ENCODE data around the gene SERPIND1.

SERPIND1 gene

GRCh38 chr22:20752873-20753272, 21.0 kb upstream of the SERPIND1 start:
- ChIA-PET CTCF (interaction anchor here (1.0 to 1.5 kb wide), 2 partner anchors 10 to 11 kb away, joined by 4 to 7 read pairs; no protein-coding TSS in a partner anchor), POLR2A (no interaction called here)
- Histone ChIP-seq H3K4me1 (ENCODE audit: control insufficient read depth, insufficient read depth, low read length) (no peaks in the 10 kb centered on the region), H3K36me3 (ENCODE audit: control insufficient read depth in 2 of 2, insufficient read depth in 1 of 2, low read length in 2 of 2) (peaks cover 0 to 61% of the 10 kb centered on the region in 2 experiments; a peak in 2 of 3 replicates), H3K4me3 (ENCODE audit: low read depth, low read length) (no peak overlapping the region), H3K9me3 (ENCODE audit: control insufficient read depth, insufficient read depth, low read depth, low read length) (no peaks in the 10 kb centered on the region), H3K27ac (ENCODE audit: extremely low read depth, low read depth, low read length) (no peak overlapping the region)
- TF ChIP-seq KLF16 (tag by site-specific recombination; IDR thresholded peaks at IDR 0.05) = no peak
- no peak for TF ChIP-seq ZNF362 (tag by site-specific recombination; IDR thresholded peaks at IDR 0.05)
- TF ChIP-seq ZNF707 (tag by site-specific recombination; IDR thresholded peaks at IDR 0.05) = no peak
- TF ChIP-seq ZNF394 (tag by site-specific recombination; IDR thresholded peaks at IDR 0.05; ENCODE audit: borderline replicate concordance) = no peak
- no peak for TF ChIP-seq ZNF10 (tag by site-specific recombination; IDR thresholded peaks at IDR 0.05)
- TF ChIP-seq ZSCAN5A (tag by site-specific recombination; IDR thresholded peaks at IDR 0.05) = no peak
- TF ChIP-seq ZNF19 (tag by site-specific recombination; IDR thresholded peaks at IDR 0.05; ENCODE audit: low read depth) = no peak
- TF ChIP-seq ZNF600 (tag by site-specific recombination; IDR thresholded peaks at IDR 0.05) = no peak

GRCh38 chr22:20756846-20757245, 17.1 kb upstream of the SERPIND1 start:
- TF ChIP-seq GLIS1 (tag by site-specific recombination; IDR thresholded peaks at IDR 0.05) (no peak), ZNF423 (tag by site-specific recombination; IDR thresholded peaks at IDR 0.05) (no peak)
- no peak overlapping the region for H3K4me3 ChIP-seq (ENCODE audit: low read depth, low read length)
- no peaks in the 10 kb centered on the region for H3K4me1 ChIP-seq (ENCODE audit: control insufficient read depth, insufficient read depth, low read length)
- H3K36me3 ChIP-seq (ENCODE audit: control insufficient read depth in 2 of 2, insufficient read depth in 1 of 2, low read length in 2 of 2) = peaks cover 0 to 48% of the 10 kb centered on the region in 2 experiments; a peak in 2 of 3 replicates
- no peak overlapping the region for H3K27ac ChIP-seq (ENCODE audit: extremely low read depth, low read depth, low read length)
- no peaks in the 10 kb centered on the region for H3K9me3 ChIP-seq (ENCODE audit: control insufficient read depth, insufficient read depth, low read depth, low read length)
- ChIA-PET POLR2A (no interaction called here), CTCF (interaction anchor here (0.6 to 2.6 kb wide), 4 partner anchors 9 to 129 kb away, joined by 4 to 15 read pairs (median 6); no protein-coding TSS in a partner anchor)

GRCh38 chr22:20758688-20759087, 15.2 kb upstream of the SERPIND1 start:
- H3K4me3 ChIP-seq (ENCODE audit: low read depth, low read length) = no peak overlapping the region
- POLR2A ChIA-PET = interaction anchor here (0.6 kb wide), 2 partner anchors 15 to 198 kb away, joined by 3 read pairs; partner anchors contain the start of gene SERPIND1
- H3K4me1 ChIP-seq (ENCODE audit: control insufficient read depth, insufficient read depth, low read length) = no peaks in the 10 kb centered on the region
- H3K36me3 ChIP-seq (ENCODE audit: control insufficient read depth in 2 of 2, insufficient read depth in 1 of 2, low read length in 2 of 2) = peaks cover 0 to 45% of the 10 kb centered on the region in 2 experiments; a peak in 2 of 3 replicates
- H3K27ac ChIP-seq (ENCODE audit: extremely low read depth, low read depth, low read length) = no peak overlapping the region
- no peaks in the 10 kb centered on the region for H3K9me3 ChIP-seq (ENCODE audit: control insufficient read depth, insufficient read depth, low read depth, low read length)
- CTCF ChIA-PET = interaction anchor here (0.7 to 1.6 kb wide), 6 partner anchors 8 to 25 kb away, joined by 3 to 5 read pairs (median 4); partner anchors contain the start of gene SERPIND1
- no peak for TF ChIP-seq ZNF280C (tag by site-specific recombination; IDR thresholded peaks at IDR 0.05)
- no peak for TF ChIP-seq HOXA7 (CRISPR knock-in tag; IDR thresholded peaks at IDR 0.05; ENCODE audit: borderline replicate concordance)
- TF ChIP-seq ZNF2 (tag by site-specific recombination; IDR thresholded peaks at IDR 0.05) = no peak
- TF ChIP-seq ZNF555 (tag by site-specific recombination; conservative IDR thresholded peaks at IDR 0.05) = no peak
- no peak for TF ChIP-seq ZNF202 (tag by site-specific recombination; IDR thresholded peaks at IDR 0.05; ENCODE audit: borderline replicate concordance)
- no peak for TF ChIP-seq ZFP3 (tag by site-specific recombination; IDR thresholded peaks at IDR 0.05; ENCODE audit: low read depth)
- no peak for TF ChIP-seq ZNF639 (tag by site-specific recombination; IDR thresholded peaks at IDR 0.05)
- TF ChIP-seq ZNF433 (tag by site-specific recombination; IDR thresholded peaks at IDR 0.05; ENCODE audit: low read depth) = no peak
- no peak for TF ChIP-seq PATZ1 (tag by site-specific recombination; IDR thresholded peaks at IDR 0.05)
- TF ChIP-seq ZNF354C (tag by site-specific recombination; IDR thresholded peaks at IDR 0.05; ENCODE audit: borderline replicate concordance, low read depth) = no peak
- TF ChIP-seq ZNF529 (tag by site-specific recombination; IDR thresholded peaks at IDR 0.05; ENCODE audit: insufficient replicate concordance) = no peak

Data from HEK293 (cell line).